Smooth muscle cell (in vitro differentiated cells): ENCODE results near the gene RMND1. TPM values are rescaled to one million over a fixed set of nuclear protein-coding genes. Genes with fewer than 3 reads are reported as not detected.
A peak's percentile ranks its signal among the peaks of the same experiment; 100 is the strongest.

Experiments used
- DNase-seq: peaks from one replicate; lab custom pipeline; 2025; ENCODE audit not compliant: unreplicated experiment; lab: John Stamatoyannopoulos, UW
- H2AFZ ChIP-seq: fragments of 200-600 bp; sonication (generic); 2 replicates; pipeline ENCODE4 v1.6.0; 2016; ENCODE audit warnings: antibody characterized with exemption, low read depth, mild to moderate bottlenecking
- H3F3A ChIP-seq: fragments of 200-600 bp; sonication (generic); 2 replicates; pipeline ENCODE4 v1.6.0; 2017; ENCODE audit warnings: antibody characterized with exemption, low read depth
- H3K27ac ChIP-seq: fragments of 200-600 bp; sonication (generic); 2 replicates; pipeline ENCODE4 v1.5.1; 2016; ENCODE audit warnings: low read depth, mild to moderate bottlenecking
- H3K27me3 ChIP-seq: fragments of 200-600 bp; sonication (generic); 2 replicates; pipeline ENCODE4 v1.6.1; 2016; ENCODE audit warnings: low read depth, mild to moderate bottlenecking
- H3K36me3 ChIP-seq: fragments of 200-600 bp; sonication (generic); 2 replicates; pipeline ENCODE4 v1.5.1; 2016; ENCODE audit warnings: low read depth
- H3K4me1 ChIP-seq: fragments of 200-600 bp; sonication (generic); 2 replicates; pipeline ENCODE4 v1.5.1; 2016; ENCODE audit warnings: low read depth
- H3K4me2 ChIP-seq: fragments of 200-600 bp; sonication (generic); 2 replicates; pipeline ENCODE4 v1.6.0; 2016; ENCODE audit warnings: mild to moderate bottlenecking
- H3K4me3 ChIP-seq: fragments of 200-600 bp; sonication (generic); 2 replicates; pipeline ENCODE4 v1.5.1; 2016; ENCODE audit warnings: mild to moderate bottlenecking
- H3K79me2 ChIP-seq: fragments of 200-600 bp; sonication (generic); 2 replicates; pipeline ENCODE4 v1.6.0; 2016; ENCODE audit warnings: low read depth, mild to moderate bottlenecking
- H3K9ac ChIP-seq: fragments of 200-600 bp; sonication (generic); 2 replicates; pipeline ENCODE4 v1.6.0; 2016; ENCODE audit warnings: low read depth
- H3K9me3 ChIP-seq: fragments of 200-600 bp; sonication (generic); replicated peaks from 2 replicates; pipeline ENCODE4 v1.5.1; 2016; ENCODE audit warnings: low read depth
- H4K20me1 ChIP-seq: fragments of 200-600 bp; sonication (generic); 2 replicates; pipeline ENCODE4 v1.6.0; 2016; ENCODE audit warnings: low read depth
- WGBS: methylation state at CpG from one replicate; pipeline ENCODE4 v1.1.7; 2016; ENCODE audit warnings: low lambda C conversion rate; 5-methylcytosine and 5-hydroxymethylcytosine counted together
- polyA plus RNA-seq: library from polyadenylated mRNA; unstranded; fragments of >200 nt; fragmentation: Nextera tagmentation; extraction: Ambion mirVana; gene quantifications from 2 replicates; pipeline ENCODE4 v1.2.1, GENCODE V29; 2016
- total RNA-seq: library from RNA; depleted of rRNA; stranded (reverse); fragments of >200 nt; gene quantifications from 2 replicates; pipeline ENCODE4 v1.2.3, GENCODE V29; 2014
- TF ChIP-seq, protein P1 (sequence below): fragments of 200-600 bp; sonication (generic); IDR thresholded peaks from 2 replicates; pipeline ENCODE4 v1.5.1; 2017; ENCODE audit warnings: borderline replicate concordance, mild to moderate bottlenecking, antibody characterized with exemption; ENCODE audit not compliant: insufficient read depth, poor library complexity, severe bottlenecking

RMND1 gene
- total and polyA plus RNA-seq, 2 experiments from 2014 or later = 13.0 to 27.9 TPM

DNA sequence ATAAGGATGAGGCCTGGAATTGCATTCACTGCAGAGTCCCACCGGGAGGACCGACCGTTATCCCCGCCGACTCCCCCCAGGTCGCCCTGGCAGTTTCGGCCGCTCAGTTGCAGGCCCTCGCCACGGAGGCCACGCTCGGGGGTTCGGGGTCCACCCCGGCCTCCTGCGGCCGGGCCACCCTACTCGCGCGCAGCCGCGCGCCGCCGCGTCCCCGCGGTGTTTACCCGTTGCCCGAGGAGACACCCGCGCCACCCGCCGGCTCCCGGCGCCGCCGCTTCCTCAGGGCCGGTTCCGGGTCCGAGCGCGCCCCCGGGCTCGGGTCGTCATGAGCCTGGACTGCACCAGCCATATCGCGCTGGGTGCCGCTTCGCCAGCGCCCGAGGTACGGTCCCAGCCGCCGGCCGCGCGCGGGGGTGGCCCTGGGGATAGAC is 41.9 kb upstream of the RMND1 start, which contains the start of gene CCDC170:
TSS of gene CCDC170 (plus strand) at position 214 of the 431 bp plus-strand sequence. CDS start at position 326, 112 bp downstream.
- TF ChIP-seq, protein P1, sequence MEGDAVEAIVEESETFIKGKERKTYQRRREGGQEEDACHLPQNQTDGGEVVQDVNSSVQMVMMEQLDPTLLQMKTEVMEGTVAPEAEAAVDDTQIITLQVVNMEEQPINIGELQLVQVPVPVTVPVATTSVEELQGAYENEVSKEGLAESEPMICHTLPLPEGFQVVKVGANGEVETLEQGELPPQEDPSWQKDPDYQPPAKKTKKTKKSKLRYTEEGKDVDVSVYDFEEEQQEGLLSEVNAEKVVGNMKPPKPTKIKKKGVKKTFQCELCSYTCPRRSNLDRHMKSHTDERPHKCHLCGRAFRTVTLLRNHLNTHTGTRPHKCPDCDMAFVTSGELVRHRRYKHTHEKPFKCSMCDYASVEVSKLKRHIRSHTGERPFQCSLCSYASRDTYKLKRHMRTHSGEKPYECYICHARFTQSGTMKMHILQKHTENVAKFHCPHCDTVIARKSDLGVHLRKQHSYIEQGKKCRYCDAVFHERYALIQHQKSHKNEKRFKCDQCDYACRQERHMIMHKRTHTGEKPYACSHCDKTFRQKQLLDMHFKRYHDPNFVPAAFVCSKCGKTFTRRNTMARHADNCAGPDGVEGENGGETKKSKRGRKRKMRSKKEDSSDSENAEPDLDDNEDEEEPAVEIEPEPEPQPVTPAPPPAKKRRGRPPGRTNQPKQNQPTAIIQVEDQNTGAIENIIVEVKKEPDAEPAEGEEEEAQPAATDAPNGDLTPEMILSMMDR = no peak
- H3K36me3 ChIP-seq = no peaks in the 10 kb centered on the region
- DNase-seq = peak; percentile 28
- H3K27me3 ChIP-seq = peaks cover 17% of the 10 kb centered on the region
- no peaks in the 10 kb centered on the region for H3K9me3 ChIP-seq
- peaks cover 4% of the 10 kb centered on the region for H3K4me1 ChIP-seq
- H3K4me2 ChIP-seq = peak within 1 kb of the TSS; percentile 99
- peak within 1 kb of the TSS; percentile 82 for H3K9ac ChIP-seq
- H3K79me2 ChIP-seq = no peaks in the 10 kb centered on the region
- no peaks in the 10 kb centered on the region for H3F3A ChIP-seq
- H4K20me1 ChIP-seq = no peaks in the 10 kb centered on the region
- peak within 1 kb of the TSS; percentile 74 for H3K4me3 ChIP-seq
- peak within 1 kb of the TSS; percentile 92 for H2AFZ ChIP-seq
- under 1% methylated on average over 57 of the region's 58 CpGs for WGBS
- no peak within 1 kb of the TSS for H3K27ac ChIP-seq

DNA sequence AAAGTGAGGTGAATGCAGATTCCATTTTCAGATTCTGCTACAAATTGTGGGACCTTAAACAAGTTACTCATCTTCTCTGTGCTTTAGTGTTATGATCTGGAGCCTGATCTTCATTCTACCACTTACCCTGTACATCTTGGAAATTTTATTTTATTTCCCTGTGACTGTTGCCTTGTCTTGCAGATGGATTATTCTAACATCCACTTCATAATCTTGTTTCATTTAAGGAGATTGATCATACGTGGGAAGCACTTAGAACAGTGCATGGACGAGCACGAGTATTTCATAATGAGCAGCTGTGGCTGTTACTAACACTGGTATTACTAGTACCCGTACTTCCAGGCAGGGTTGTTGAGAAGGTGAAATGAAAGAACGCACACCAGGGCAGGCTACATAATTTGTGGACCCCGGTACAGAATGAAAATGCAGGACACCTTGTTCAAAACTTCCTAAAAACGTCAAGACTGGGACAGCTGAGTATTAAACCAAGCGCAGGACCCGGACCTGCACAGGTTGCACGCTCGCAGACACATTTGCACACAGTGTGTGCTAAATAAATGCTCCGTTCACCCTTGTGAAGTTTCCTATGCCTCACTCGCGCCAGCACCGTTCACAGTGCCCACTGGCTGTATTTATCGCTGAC is 41.4 kb upstream of the RMND1 start:
- Histone ChIP-seq H3K27me3 (peaks cover 17% of the 10 kb centered on the region), H3K36me3 (no peaks in the 10 kb centered on the region), H3F3A (no peaks in the 10 kb centered on the region), H3K27ac (no peak overlapping the region), H3K4me1 (peaks cover 4% of the 10 kb centered on the region), H3K9me3 (no peaks in the 10 kb centered on the region), H4K20me1 (no peaks in the 10 kb centered on the region), H2AFZ (peak overlapping the region; percentile 92), H3K4me3 (peak overlapping the region; percentile 74), H3K4me2 (peak overlapping the region; percentile 99), H3K9ac (peak overlapping the region; percentile 82), H3K79me2 (no peaks in the 10 kb centered on the region)
- 55% methylated on average over 16 of the region's 16 CpGs for WGBS
- TF ChIP-seq, protein P1 = no peak
- DNase-seq = no peak

DNA sequence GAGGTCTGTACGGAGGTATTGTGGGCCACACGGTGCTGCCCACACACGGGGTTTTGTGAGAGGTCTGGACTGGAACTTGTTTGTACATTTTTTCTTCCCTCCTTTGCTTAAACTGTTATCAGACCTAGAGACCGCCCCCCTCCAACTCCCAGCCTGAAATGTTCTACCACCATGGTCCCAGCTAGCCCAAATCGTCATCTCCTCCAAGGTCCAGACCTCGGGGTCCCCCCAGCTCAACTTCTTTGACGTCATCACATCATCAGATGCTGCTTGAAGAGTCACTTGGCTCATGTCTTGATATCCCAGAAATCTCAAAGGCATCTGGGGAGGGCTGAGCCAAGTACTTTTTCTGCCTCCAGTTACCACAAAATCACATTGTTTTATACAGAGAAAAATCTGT is 39.1 kb upstream of the RMND1 start:
- peaks cover 4% of the 10 kb centered on the region for H3K4me1 ChIP-seq
- H3K4me3 ChIP-seq = no peak overlapping the region
- H3K4me2 ChIP-seq = no peak overlapping the region
- no peaks in the 10 kb centered on the region for H3K36me3 ChIP-seq
- no peak overlapping the region for H2AFZ ChIP-seq
- TF ChIP-seq, protein P1 = no peak
- H3K27me3 ChIP-seq = peaks cover 13% of the 10 kb centered on the region
- H3K79me2 ChIP-seq = no peaks in the 10 kb centered on the region
- no peaks in the 10 kb centered on the region for H4K20me1 ChIP-seq
- no peaks in the 10 kb centered on the region for H3F3A ChIP-seq
- no peak overlapping the region for H3K27ac ChIP-seq
- H3K9me3 ChIP-seq = no peaks in the 10 kb centered on the region
- H3K9ac ChIP-seq = no peak overlapping the region
- no peak for DNase-seq
- 91% methylated on average over 7 of the region's 7 CpGs for WGBS

DNA sequence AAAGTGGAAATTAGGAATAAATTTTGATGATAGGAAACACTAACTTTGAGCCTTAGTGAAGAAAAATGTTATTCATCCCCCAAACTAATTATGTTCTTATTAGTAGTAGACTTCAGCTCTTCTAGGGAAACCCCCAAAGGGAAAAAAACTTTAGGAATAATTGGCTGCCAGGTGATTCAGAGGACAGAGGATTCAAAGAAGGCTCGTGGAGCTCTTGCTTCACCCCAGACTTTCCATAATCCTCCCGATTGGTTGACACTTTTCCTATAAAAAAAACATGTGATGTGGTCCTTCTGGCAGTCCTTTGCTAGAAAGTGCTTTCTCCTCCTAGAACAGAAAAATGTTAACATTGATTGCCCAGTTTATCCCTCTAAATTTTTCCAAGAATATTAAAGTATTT is 36.3 kb upstream of the RMND1 start:
- Histone ChIP-seq H4K20me1 (no peaks in the 10 kb centered on the region), H3K27me3 (no peaks in the 10 kb centered on the region), H3K4me2 (no peak overlapping the region), H3K36me3 (no peaks in the 10 kb centered on the region), H2AFZ (no peak overlapping the region), H3K9me3 (no peaks in the 10 kb centered on the region), H3K4me3 (no peak overlapping the region), H3F3A (no peaks in the 10 kb centered on the region), H3K79me2 (no peaks in the 10 kb centered on the region), H3K27ac (no peak overlapping the region), H3K9ac (no peak overlapping the region), H3K4me1 (no peaks in the 10 kb centered on the region)
- no peak for DNase-seq
- TF ChIP-seq, protein P1 = no peak
- 76% methylated on average over 2 of the region's 2 CpGs for WGBS
